Suprapubic skin (tissue), 4 donors: ENCODE results near the gene LRRC7. TPM values are rescaled to one million over a fixed set of nuclear protein-coding genes. Genes with fewer than 3 reads are reported as not detected.

Experiments
- DNase-seq, 2 donors: peaks; one replicate each; pipeline ENCODE4 v3.0.0-alpha.2; 2019; ENCODE audit warnings: low spot score in 2 of 2
- H3K27ac ChIP-seq: fragments of 200-600 bp; sonication (generic); one replicate; pipeline ENCODE4 v1.5.1; 2019
- H3K27me3 ChIP-seq: fragments of 200-600 bp; sonication (generic); one replicate; pipeline ENCODE4 v1.5.1; 2019
- H3K36me3 ChIP-seq: fragments of 200-600 bp; sonication (generic); one replicate; pipeline ENCODE4 v1.5.1; 2019
- H3K4me1 ChIP-seq: fragments of 200-600 bp; sonication (generic); one replicate; pipeline ENCODE4 v1.5.1; 2019
- H3K4me3 ChIP-seq: fragments of 200-600 bp; sonication (generic); one replicate; pipeline ENCODE4 v1.5.1; 2019; ENCODE audit warnings: mild to moderate bottlenecking
- H3K9me3 ChIP-seq: fragments of 200-600 bp; sonication (generic); one replicate; pipeline ENCODE4 v1.5.1; 2019
- EP300 ChIP-seq: sonication (generic); formaldehyde crosslinking; IDR thresholded peaks from one replicate; pipeline ENCODE4 v1.6.1; 2017; ENCODE audit warnings: antibody characterized with exemption
- POLR2A ChIP-seq, 2 donors: fragments of 450-650 bp; IDR thresholded peaks; one replicate each; pipeline ENCODE4 v1.6.1; 2017; ENCODE audit warnings: antibody characterized with exemption in 2 of 2, mild to moderate bottlenecking in 2 of 2, moderate library complexity in 2 of 2
- POLR2AphosphoS5 ChIP-seq, 3 donors: sonication (generic); formaldehyde crosslinking; IDR thresholded peaks; one replicate each; pipeline ENCODE4 v1.6.1; 2017; ENCODE audit warnings: antibody characterized with exemption in 3 of 3
- WGBS: methylation state at CpG from one replicate; pipeline ENCODE4 v1.1.5; 2018; 5-methylcytosine and 5-hydroxymethylcytosine counted together
- total RNA-seq, 4 donors: library from RNA; depleted of rRNA; stranded (reverse); fragments of >200 nt; gene quantifications; one replicate each; pipeline ENCODE4 v1.1.0, GENCODE V29; 2016
- TF ChIP-seq, protein P1 (sequence below), 2 donors: fragments of 200-600 bp in 1 of 2; fragments of 450-650 bp in 1 of 2; sonication (generic) in 1 of 2; IDR thresholded peaks; one replicate each; pipeline ENCODE4 v1.5.1; 2016 to 2019; ENCODE audit warnings: antibody characterized with exemption in 2 of 2, mild to moderate bottlenecking in 1 of 2, moderate library complexity in 1 of 2

LRRC7 gene
- total RNA-seq, 4 donors from 2014 or later = 0.24 to 0.98 (median 0.47) TPM

DNA sequence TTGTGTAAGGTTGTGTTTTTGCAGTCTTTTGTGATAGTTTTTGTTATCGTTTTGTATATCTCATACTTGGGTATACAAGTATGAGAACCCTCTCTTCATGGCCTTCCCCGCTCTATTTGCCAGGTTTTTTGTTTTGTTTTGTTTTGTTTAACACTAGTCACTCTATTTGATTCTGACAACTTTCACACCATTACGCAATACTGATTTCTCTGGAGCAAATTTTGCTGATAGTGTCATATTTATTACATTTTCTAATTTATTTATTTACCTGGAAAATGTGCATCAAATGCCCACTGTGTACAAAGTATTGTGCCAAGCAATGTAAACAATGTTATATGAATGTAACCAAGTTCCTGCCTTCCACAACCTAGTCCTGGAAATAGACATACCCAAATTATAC, 547.6 kb downstream of the LRRC7 start:
- TF ChIP-seq, protein P1, sequence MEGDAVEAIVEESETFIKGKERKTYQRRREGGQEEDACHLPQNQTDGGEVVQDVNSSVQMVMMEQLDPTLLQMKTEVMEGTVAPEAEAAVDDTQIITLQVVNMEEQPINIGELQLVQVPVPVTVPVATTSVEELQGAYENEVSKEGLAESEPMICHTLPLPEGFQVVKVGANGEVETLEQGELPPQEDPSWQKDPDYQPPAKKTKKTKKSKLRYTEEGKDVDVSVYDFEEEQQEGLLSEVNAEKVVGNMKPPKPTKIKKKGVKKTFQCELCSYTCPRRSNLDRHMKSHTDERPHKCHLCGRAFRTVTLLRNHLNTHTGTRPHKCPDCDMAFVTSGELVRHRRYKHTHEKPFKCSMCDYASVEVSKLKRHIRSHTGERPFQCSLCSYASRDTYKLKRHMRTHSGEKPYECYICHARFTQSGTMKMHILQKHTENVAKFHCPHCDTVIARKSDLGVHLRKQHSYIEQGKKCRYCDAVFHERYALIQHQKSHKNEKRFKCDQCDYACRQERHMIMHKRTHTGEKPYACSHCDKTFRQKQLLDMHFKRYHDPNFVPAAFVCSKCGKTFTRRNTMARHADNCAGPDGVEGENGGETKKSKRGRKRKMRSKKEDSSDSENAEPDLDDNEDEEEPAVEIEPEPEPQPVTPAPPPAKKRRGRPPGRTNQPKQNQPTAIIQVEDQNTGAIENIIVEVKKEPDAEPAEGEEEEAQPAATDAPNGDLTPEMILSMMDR (IDR thresholded peaks at IDR 0.05) = no peak
- TF ChIP-seq POLR2AphosphoS5 (IDR thresholded peaks at IDR 0.05) (no peak), POLR2A (IDR thresholded peaks at IDR 0.05) (no peak), EP300 (no peak)
- WGBS = 91% methylated on average over 3 of the region's 3 CpGs
- no peak for DNase-seq

DNA sequence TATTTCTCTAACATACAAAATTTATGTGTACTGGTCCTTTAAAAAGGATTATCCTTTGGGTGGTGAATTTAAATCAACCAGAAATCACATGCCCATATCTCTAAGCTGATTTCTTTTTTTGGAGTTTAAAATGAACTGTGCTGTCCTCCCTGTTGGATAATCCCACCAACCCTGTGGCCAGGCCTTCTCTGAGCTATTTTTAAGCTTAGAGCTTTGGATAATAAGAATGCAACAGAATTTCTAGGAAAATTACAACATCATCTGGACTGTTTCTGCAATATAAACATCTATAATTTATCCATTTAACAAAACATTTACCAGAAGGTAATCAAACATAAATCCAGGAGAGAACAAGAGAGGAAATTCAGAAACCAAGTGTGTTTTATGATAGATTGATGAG, 549.3 kb downstream of the LRRC7 start:
- H3K27ac ChIP-seq = no peak overlapping the region
- no peaks in the 10 kb centered on the region for H3K36me3 ChIP-seq
- no peaks in the 10 kb centered on the region for H3K9me3 ChIP-seq
- H3K4me1 ChIP-seq = no peaks in the 10 kb centered on the region
- TF ChIP-seq EP300 = no peak
- TF ChIP-seq POLR2A (IDR thresholded peaks at IDR 0.05) = no peak
- DNase-seq = no peak
- no peaks in the 10 kb centered on the region for H3K27me3 ChIP-seq
- no peak overlapping the region for H3K4me3 ChIP-seq

More for the DNA sequence above, 547.6 kb downstream of the LRRC7 start:
- Histone ChIP-seq H3K27me3 (no peaks in the 10 kb centered on the region), H3K27ac (no peak overlapping the region), H3K4me3 (no peak overlapping the region), H3K36me3 (no peaks in the 10 kb centered on the region), H3K9me3 (no peaks in the 10 kb centered on the region), H3K4me1 (no peaks in the 10 kb centered on the region)

DNA sequence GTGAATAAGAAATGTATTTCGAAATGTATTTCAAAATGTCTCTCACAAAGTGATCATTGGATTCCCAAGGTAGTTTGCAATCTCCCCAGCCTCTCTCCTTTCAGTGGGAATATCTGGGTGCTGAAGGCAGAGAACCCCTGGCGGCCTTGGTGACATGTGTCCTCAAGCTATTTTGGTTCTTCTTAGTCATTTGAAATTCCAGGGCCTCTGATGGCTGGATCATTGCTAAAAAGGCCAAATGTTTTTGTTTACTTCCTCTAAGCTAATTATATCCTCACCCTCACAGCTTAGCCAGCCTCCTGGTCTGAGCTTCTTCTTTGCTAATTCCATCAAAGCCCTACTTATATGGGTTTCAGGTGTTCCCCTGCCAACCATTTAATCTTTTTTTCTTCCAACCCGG, 566.4 kb downstream of the LRRC7 start:
- no peak overlapping the region for H3K4me3 ChIP-seq
- H3K9me3 ChIP-seq = no peaks in the 10 kb centered on the region
- WGBS = 61% methylated on average over 3 of the region's 3 CpGs
- TF ChIP-seq POLR2AphosphoS5 (IDR thresholded peaks at IDR 0.05) = no peak
- no peak for TF ChIP-seq EP300
- TF ChIP-seq POLR2A (IDR thresholded peaks at IDR 0.05) = no peak
- TF ChIP-seq, protein P1 (IDR thresholded peaks at IDR 0.05) = no peak
- no peaks in the 10 kb centered on the region for H3K36me3 ChIP-seq
- no peak overlapping the region for H3K27ac ChIP-seq
- H3K4me1 ChIP-seq = peaks cover 2% of the 10 kb centered on the region
- DNase-seq = no peak
- H3K27me3 ChIP-seq = no peaks in the 10 kb centered on the region

DNA sequence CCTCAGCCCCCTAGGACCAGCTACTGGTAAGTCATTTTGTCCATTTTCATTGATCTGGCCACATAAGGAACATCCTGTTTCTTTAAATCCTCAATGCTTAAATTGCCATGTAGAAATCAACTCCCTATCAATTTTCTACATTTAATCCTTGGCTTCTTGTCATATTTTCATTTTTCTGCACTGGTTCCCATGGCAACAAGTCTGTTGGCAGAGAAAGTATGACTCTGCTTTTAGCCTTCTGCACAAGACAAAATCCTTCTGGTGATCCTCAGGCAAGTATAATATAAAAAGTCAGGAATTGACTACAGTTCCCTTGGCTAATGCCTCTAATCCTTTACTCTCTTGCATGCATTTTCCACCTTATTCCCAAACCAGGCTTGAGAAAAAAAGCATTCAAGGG, 572.6 kb downstream of the LRRC7 start:
- Histone ChIP-seq H3K9me3 (no peaks in the 10 kb centered on the region), H3K27ac (no peak overlapping the region), H3K36me3 (no peaks in the 10 kb centered on the region), H3K4me1 (peaks cover 8% of the 10 kb centered on the region), H3K4me3 (no peak overlapping the region), H3K27me3 (no peaks in the 10 kb centered on the region)
- DNase-seq = no peak
- TF ChIP-seq POLR2A (IDR thresholded peaks at IDR 0.05) (no peak), POLR2AphosphoS5 (IDR thresholded peaks at IDR 0.05) (no peak), EP300 (no peak)
- TF ChIP-seq, protein P1 (IDR thresholded peaks at IDR 0.05) = no peak

DNA sequence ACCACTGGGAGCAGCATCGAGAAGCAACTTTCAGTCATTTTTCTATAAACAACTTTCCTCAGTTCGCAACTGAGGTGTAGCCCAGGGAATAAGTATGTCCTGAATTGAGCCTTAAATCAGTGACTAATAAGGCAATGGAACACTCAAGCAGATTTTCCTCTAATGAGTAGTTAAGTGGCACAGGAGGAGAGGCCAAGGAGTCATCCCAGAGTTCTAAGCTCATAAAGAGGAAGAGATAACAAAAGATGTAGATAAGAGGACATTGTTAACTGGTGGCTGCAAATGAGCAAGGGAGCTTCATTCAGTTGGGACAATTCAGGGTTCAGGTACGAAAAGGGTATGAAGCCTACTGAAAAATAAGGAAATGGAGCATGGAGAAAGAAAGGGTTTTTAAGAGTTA, 573.2 kb downstream of the LRRC7 start:
- Histone ChIP-seq H3K4me1 (peaks cover 8% of the 10 kb centered on the region), H3K4me3 (no peak overlapping the region), H3K27me3 (no peaks in the 10 kb centered on the region), H3K27ac (no peak overlapping the region), H3K9me3 (no peaks in the 10 kb centered on the region), H3K36me3 (peaks cover 3% of the 10 kb centered on the region)
- 73% methylated on average over 3 of the region's 3 CpGs for WGBS
- no peak for TF ChIP-seq POLR2AphosphoS5 (IDR thresholded peaks at IDR 0.05)
- TF ChIP-seq POLR2A (IDR thresholded peaks at IDR 0.05) = no peak
- TF ChIP-seq, protein P1 (IDR thresholded peaks at IDR 0.05) = no peak
- TF ChIP-seq EP300 = no peak
- no peak for DNase-seq

DNA sequence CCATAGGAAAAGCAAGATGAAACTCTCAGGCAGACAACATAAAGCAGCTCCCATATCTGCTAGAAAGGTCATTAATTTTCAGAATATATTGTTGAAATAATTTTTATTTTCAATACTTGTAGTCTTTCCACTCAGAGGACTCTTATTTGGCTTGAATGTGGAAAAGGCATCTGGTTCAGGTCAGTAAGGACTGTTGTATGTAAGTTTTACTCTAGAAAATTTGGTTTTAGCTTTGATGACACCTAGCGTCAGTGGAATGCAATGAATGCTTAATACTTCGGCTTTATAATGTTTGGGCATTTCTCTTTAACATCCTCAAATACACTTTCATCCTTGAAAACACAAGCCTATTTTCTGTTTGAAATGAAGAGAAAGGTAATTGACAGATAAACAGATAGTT, 574.4 kb downstream of the LRRC7 start:
- no peaks in the 10 kb centered on the region for H3K9me3 ChIP-seq
- no peak overlapping the region for H3K27ac ChIP-seq
- H3K4me1 ChIP-seq = peaks cover 8% of the 10 kb centered on the region
- WGBS = 47% methylated on average over 2 of the region's 2 CpGs
- TF ChIP-seq, protein P1 (IDR thresholded peaks at IDR 0.05) = no peak
- no peak for TF ChIP-seq EP300
- no peak for TF ChIP-seq POLR2AphosphoS5 (IDR thresholded peaks at IDR 0.05)
- TF ChIP-seq POLR2A (IDR thresholded peaks at IDR 0.05) = no peak
- no peak overlapping the region for H3K4me3 ChIP-seq
- no peak for DNase-seq
- peaks cover 13% of the 10 kb centered on the region for H3K36me3 ChIP-seq
- no peaks in the 10 kb centered on the region for H3K27me3 ChIP-seq
